B cell (primary cell): Measurements from ENCODE around the gene COL2A1. TPM values are rescaled to one million over a fixed set of nuclear protein-coding genes. Genes with fewer than 3 reads are reported as not detected.

ENCODE experiments used
- ATAC-seq: fragments of 200-7000 bp; cut with Tn5 transposase; one replicate; pipeline ENCODE4 v1.10.0; 2021; ENCODE audit warnings: low read depth, mild to moderate bottlenecking, moderate number of reproducible peaks, moderate library complexity
- CTCF ChIA-PET: fragments of 350-600 bp; sonication (Branson Sonifier 250); formaldehyde crosslinking; loops from one replicate; lab custom pipeline; 2021; ENCODE audit warnings: antibody characterized with exemption, inconsistent platforms; lab: Charles Lee
- POLR2A ChIA-PET: fragments of 350-600 bp; sonication (Branson Sonifier 250); formaldehyde crosslinking; loops from one replicate; lab custom pipeline; 2021; ENCODE audit warnings: antibody characterized with exemption; lab: Charles Lee
- DNase-seq: peaks from one replicate; pipeline ENCODE4 v3.0.0; 2013
- H2AFZ ChIP-seq: 2 replicates; pipeline ENCODE4 v1.6.1; 2012; ENCODE audit warnings: mild to moderate bottlenecking, low read depth, low read length; ENCODE audit not compliant: insufficient read depth, poor library complexity, severe bottlenecking
- H3K27ac ChIP-seq, 2 donors: 1 replicate in 1 of 2; 2 replicates in 1 of 2; pipeline ENCODE4 v1.5.1; 2012 to 2013; ENCODE audit warnings: low read length in 2 of 2, mild to moderate bottlenecking in 2 of 2, moderate library complexity in 1 of 2
- H3K27me3 ChIP-seq, 4 experiments: fragments of 200-600 bp in 1 of 4; sonication (generic) in 1 of 4; replicated peaks in 1 of 4; 1 replicate in 2 of 4; 2 replicates in 2 of 4; pipeline versions ENCODE4 v1.6.1 to v1.7.0; 2013 to 2016; ENCODE audit warnings: low read length in 3 of 4, mild to moderate bottlenecking in 2 of 4, mixed read lengths in 1 of 4, moderate library complexity in 1 of 4; ENCODE audit not compliant: insufficient read depth in 4 of 4, control insufficient read depth in 3 of 4; ENCODE audit errors: control extremely low read depth in 1 of 4
- H3K36me3 ChIP-seq, 2 experiments: replicated peaks in 1 of 2; 1 replicate in 1 of 2; 2 replicates in 1 of 2; pipeline versions ENCODE4 v1.6.1 to v1.7.1; 2013; ENCODE audit warnings: low read length in 1 of 2; ENCODE audit not compliant: insufficient read depth in 2 of 2, control insufficient read depth in 1 of 2; ENCODE audit errors: control extremely low read depth in 1 of 2, extremely low read depth in 1 of 2
- H3K4me1 ChIP-seq, 2 donors: fragments of 200-600 bp in 1 of 2; sonication (generic) in 1 of 2; 1 replicate in 1 of 2; 2 replicates in 1 of 2; pipeline versions ENCODE4 v1.5.1 to v1.6.1; 2013 to 2017; ENCODE audit warnings: low read length in 2 of 2; ENCODE audit not compliant: control insufficient read depth in 2 of 2, insufficient read depth in 2 of 2
- H3K4me2 ChIP-seq: replicated peaks from 2 replicates; pipeline ENCODE3; 2012; ENCODE audit warnings: mild to moderate bottlenecking, low read depth, low read length; ENCODE audit not compliant: poor library complexity, severe bottlenecking
- H3K4me3 ChIP-seq, 5 experiments: fragments of 200-600 bp in 1 of 5; sonication (generic) in 1 of 5; 1 replicate in 3 of 5; 2 replicates in 2 of 5; pipeline versions ENCODE4 v1.5.1 to v1.7.0; 2011 to 2016; ENCODE audit warnings: low read length in 4 of 5, mild to moderate bottlenecking in 4 of 5, low read depth in 2 of 5, control low read depth in 1 of 5, moderate library complexity in 1 of 5; ENCODE audit not compliant: insufficient read depth in 1 of 5; ENCODE audit errors: control extremely low read depth in 1 of 5, extremely low read depth in 1 of 5
- H3K79me2 ChIP-seq: fragments of 200-600 bp; sonication (generic); one replicate; pipeline ENCODE4 v1.6.0; 2016; ENCODE audit warnings: low read length; ENCODE audit not compliant: control insufficient read depth, insufficient read depth
- H3K9ac ChIP-seq: fragments of 200-600 bp; sonication (generic); 2 replicates; pipeline ENCODE4 v1.6.1; 2017; ENCODE audit warnings: mild to moderate bottlenecking, low read length, moderate library complexity
- H3K9me3 ChIP-seq, 3 donors: one replicate each; pipeline versions ENCODE4 v1.6.1 to v1.7.1; 2013; ENCODE audit warnings: low read length in 2 of 3; ENCODE audit not compliant: control insufficient read depth in 2 of 3, insufficient read depth in 1 of 3; ENCODE audit errors: control extremely low read depth in 1 of 3
- H4K20me1 ChIP-seq: 2 replicates; pipeline ENCODE4 v1.6.0; 2012; ENCODE audit warnings: mild to moderate bottlenecking, low read length; ENCODE audit not compliant: insufficient read depth, control insufficient read depth, poor library complexity, severe bottlenecking
- H3K27ac Mint-ChIP-seq: one replicate; pipeline ENCODE4 v1.8.0; 2021; ENCODE audit warnings: mixed read lengths
- H3K27me3 Mint-ChIP-seq: one replicate; pipeline ENCODE4 v1.8.0; 2021; ENCODE audit warnings: mixed read lengths
- H3K4me1 Mint-ChIP-seq: one replicate; pipeline ENCODE4 v1.8.0; 2021; ENCODE audit warnings: mixed read lengths
- H3K4me3 Mint-ChIP-seq: one replicate; pipeline ENCODE4 v1.8.0; 2021; ENCODE audit warnings: mixed read lengths
- H3K9me3 Mint-ChIP-seq: one replicate; pipeline ENCODE4 v1.8.0; 2022; ENCODE audit warnings: mixed read lengths; ENCODE audit not compliant: insufficient read depth
- EZH2 ChIP-seq: IDR thresholded peaks from 2 replicates; pipeline ENCODE4 v1.6.1; 2012; ENCODE audit warnings: borderline replicate concordance, low read depth, mild to moderate bottlenecking, moderate library complexity, low read length; ENCODE audit not compliant: insufficient read depth, poor library complexity, severe bottlenecking
- WGBS: methylation state at CpG from one replicate; pipeline ENCODE4 v1.1.5; 2013; ENCODE audit warnings: missing lambda C conversion rate; ENCODE audit not compliant: insufficient coverage; 5-methylcytosine and 5-hydroxymethylcytosine counted together
- intact Hi-C: fragments of 100-400 bp; cut with micrococcal nuclease; formaldehyde crosslinking; loops from one replicate; pipeline ENCODE4 v1.10.0; 2022
- polyA plus RNA-seq: library from polyadenylated mRNA; depleted of rRNA; stranded (reverse); fragments of >200 nt; gene quantifications from 2 replicates; pipeline ENCODE4 v1.2.3, GENCODE V29; 2012
- total RNA-seq, 2 donors: library from RNA; stranded (reverse); fragments of 120-200 nt in 1 of 2; gene quantifications; 1 replicate in 1 of 2; 2 replicates in 1 of 2; pipeline versions ENCODE4 v1.2.3 to v1.2.4, GENCODE V29; 2013 to 2022
- TF ChIP-seq, protein P1 (sequence below): fragments of 200-600 bp; IDR thresholded peaks from one replicate; pipeline ENCODE4 v1.8.0; 2022; ENCODE audit warnings: antibody characterized with exemption, mild to moderate bottlenecking

The COL2A1 gene
- total and polyA plus RNA-seq, 2 donors (not counting 1 experiment from before 2014, with no cell fraction given): not detected

DNA sequence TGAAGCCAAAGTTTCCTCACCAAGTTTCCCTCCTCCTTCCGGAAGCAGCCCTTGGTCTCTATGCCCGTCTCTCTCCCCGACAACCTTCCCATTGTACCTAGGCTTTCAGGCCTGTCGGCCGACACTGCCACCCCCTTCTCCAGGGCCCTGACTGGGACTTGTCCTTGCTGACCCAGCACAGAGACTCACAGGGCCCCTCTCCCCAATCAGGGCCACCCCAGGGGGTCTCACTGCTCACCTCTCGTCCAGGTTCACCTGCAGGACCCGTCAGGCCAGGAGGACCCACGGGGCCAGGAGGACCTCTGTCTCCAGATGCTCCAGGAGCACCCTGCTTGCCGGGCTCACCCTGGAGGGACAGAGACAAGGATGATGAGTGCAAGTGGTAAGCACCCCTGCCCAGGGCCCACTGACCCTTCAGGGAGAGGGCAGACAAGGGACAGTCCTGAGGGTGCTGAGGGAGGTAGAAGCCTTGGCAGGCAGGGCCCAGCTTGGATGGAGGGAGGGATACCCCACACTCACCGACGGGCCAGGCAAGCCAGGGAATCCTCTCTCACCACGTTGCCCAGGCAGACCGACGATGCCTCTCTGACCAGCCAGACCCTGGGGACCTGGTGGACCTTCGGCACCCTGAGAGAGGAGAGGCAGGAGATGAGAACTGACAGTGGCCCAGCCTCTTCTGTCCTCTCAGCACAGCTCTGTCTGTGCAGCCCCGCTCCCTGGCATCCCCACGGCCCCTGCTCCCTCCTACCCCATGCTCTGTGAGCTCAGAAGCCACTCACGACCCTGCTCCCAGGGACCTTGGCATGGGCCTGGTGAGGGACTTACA lies 26.3 kb downstream of the COL2A1 start:
- Histone ChIP-seq H3K79me2 (no peaks in the 10 kb centered on the region), H3K27me3 (peaks cover 0 to 5% (median 0%) of the 10 kb centered on the region in 4 experiments), H3K27ac (no peak overlapping the region), H3K4me2 (no peak overlapping the region), H3K36me3 (no peaks in the 10 kb centered on the region), H3K4me3 (no peak overlapping the region), H4K20me1 (no peaks in the 10 kb centered on the region), H2AFZ (no peak overlapping the region), H3K9me3 (peaks cover 0 to 3% (median 0%) of the 10 kb centered on the region in 3 donors), H3K9ac (no peak overlapping the region), H3K4me1 (no peaks in the 10 kb centered on the region)
- ATAC-seq (no peak), DNase-seq (no peak)
- TF ChIP-seq, protein P1, sequence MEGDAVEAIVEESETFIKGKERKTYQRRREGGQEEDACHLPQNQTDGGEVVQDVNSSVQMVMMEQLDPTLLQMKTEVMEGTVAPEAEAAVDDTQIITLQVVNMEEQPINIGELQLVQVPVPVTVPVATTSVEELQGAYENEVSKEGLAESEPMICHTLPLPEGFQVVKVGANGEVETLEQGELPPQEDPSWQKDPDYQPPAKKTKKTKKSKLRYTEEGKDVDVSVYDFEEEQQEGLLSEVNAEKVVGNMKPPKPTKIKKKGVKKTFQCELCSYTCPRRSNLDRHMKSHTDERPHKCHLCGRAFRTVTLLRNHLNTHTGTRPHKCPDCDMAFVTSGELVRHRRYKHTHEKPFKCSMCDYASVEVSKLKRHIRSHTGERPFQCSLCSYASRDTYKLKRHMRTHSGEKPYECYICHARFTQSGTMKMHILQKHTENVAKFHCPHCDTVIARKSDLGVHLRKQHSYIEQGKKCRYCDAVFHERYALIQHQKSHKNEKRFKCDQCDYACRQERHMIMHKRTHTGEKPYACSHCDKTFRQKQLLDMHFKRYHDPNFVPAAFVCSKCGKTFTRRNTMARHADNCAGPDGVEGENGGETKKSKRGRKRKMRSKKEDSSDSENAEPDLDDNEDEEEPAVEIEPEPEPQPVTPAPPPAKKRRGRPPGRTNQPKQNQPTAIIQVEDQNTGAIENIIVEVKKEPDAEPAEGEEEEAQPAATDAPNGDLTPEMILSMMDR: no peak
- TF ChIP-seq EZH2: no peak
- intact Hi-C loops: no loop called here
- no peak overlapping the region for H3K4me3 Mint-ChIP-seq
- POLR2A ChIA-PET: no interaction called here
- 90% methylated on average over 17 of the region's 18 CpGs for WGBS
- H3K27me3 Mint-ChIP-seq: peaks cover 5% of the 10 kb centered on the region
- no peaks in the 10 kb centered on the region for H3K9me3 Mint-ChIP-seq
- H3K27ac Mint-ChIP-seq: no peak overlapping the region
- CTCF ChIA-PET: no interaction called here
- no peaks in the 10 kb centered on the region for H3K4me1 Mint-ChIP-seq

DNA sequence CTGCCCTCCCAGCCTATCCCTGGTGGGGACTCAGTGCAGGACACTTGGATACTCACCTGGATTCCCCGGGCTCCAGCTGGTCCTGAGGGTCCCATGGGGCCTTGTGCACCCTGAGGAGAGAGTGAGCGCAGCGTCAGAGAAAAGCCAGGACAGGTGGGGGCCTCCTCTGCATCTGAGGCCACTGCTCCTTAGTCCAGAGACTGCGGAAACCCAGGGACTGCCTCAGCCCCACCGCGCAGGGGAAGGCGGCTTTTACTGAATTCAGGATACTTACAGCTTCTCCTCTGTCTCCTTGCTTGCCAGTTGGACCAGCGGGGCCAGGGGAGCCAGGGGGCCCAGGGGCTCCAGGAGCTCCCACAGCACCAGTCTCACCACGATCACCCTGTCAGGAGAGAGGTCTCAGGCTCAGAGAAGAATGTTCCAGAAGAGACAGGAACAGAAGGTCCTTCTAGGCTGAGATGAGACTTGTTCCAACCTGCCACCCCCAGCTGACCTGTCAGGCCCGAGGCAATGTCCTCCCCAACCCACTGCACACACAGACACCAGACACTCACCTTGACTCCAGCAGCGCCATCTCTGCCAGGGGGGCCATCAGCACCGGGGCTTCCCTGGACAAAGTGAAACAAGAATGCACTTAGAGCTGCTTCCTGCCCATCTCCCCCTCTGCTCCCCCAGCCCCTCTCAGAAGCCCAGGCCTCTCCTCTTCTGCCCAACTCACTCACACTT lies 27.1 kb downstream of the COL2A1 start:
- ChIA-PET CTCF (no interaction called here), POLR2A (no interaction called here)
- Mint-ChIP-seq H3K9me3 (no peaks in the 10 kb centered on the region), H3K4me3 (no peak overlapping the region), H3K27ac (no peak overlapping the region), H3K4me1 (no peaks in the 10 kb centered on the region), H3K27me3 (peaks cover 5% of the 10 kb centered on the region)
- H3K4me1 ChIP-seq: no peaks in the 10 kb centered on the region
- no peak overlapping the region for H3K4me3 ChIP-seq
- no peaks in the 10 kb centered on the region for H3K79me2 ChIP-seq
- DNase-seq: no peak
- H2AFZ ChIP-seq: no peak overlapping the region
- no peak overlapping the region for H3K9ac ChIP-seq
- no peak overlapping the region for H3K27ac ChIP-seq
- peaks cover 0 to 3% (median 0%) of the 10 kb centered on the region in 4 experiments for H3K27me3 ChIP-seq
- H3K36me3 ChIP-seq: no peaks in the 10 kb centered on the region
- intact Hi-C loops: no loop called here
- no peak for ATAC-seq
- no peak overlapping the region for H3K4me2 ChIP-seq
- no peak for TF ChIP-seq EZH2
- TF ChIP-seq, protein P1: no peak
- WGBS: 82% methylated on average over 10 of the region's 12 CpGs
- no peaks in the 10 kb centered on the region for H4K20me1 ChIP-seq
- no peaks in the 10 kb centered on the region for H3K9me3 ChIP-seq
